Ishikawa (cell line): Measurements from ENCODE around the gene MYO7A.

Source experiments
- CEBPB ChIP-seq: IDR thresholded peaks from 2 replicates; pipeline ENCODE4 v1.6.1; 2012
- CREB1 ChIP-seq: IDR thresholded peaks from 2 replicates; pipeline ENCODE4 v1.6.1; 2012; ENCODE audit warnings: low read depth
- EP300 ChIP-seq: IDR thresholded peaks from 2 replicates; pipeline ENCODE4 v1.6.1; 2012; ENCODE audit warnings: borderline replicate concordance
- FOXM1 ChIP-seq: IDR thresholded peaks from 2 replicates; pipeline ENCODE4 v1.6.1; 2012; ENCODE audit warnings: low read depth, borderline replicate concordance
- MAX ChIP-seq: IDR thresholded peaks from 2 replicates; pipeline ENCODE4 v1.6.1; 2012
- REST ChIP-seq: IDR thresholded peaks from 2 replicates; pipeline ENCODE4 v1.6.1; 2012; ENCODE audit warnings: low read depth, mild to moderate bottlenecking
- TAF1 ChIP-seq: IDR thresholded peaks from 2 replicates; pipeline ENCODE4 v1.6.1; 2012; ENCODE audit warnings: low read depth, mild to moderate bottlenecking
- TCF12 ChIP-seq: IDR thresholded peaks from 2 replicates; pipeline ENCODE4 v1.6.1; 2012; ENCODE audit warnings: low read depth
- TEAD4 ChIP-seq: IDR thresholded peaks from 2 replicates; pipeline ENCODE4 v1.6.1; 2012
- USF1 ChIP-seq: IDR thresholded peaks from 2 replicates; pipeline ENCODE4 v1.6.1; 2012
- YY1 ChIP-seq: IDR thresholded peaks from 2 replicates; pipeline ENCODE4 v1.6.1; 2012; ENCODE audit warnings: low read depth
- ZBTB7A ChIP-seq: IDR thresholded peaks from 2 replicates; pipeline ENCODE4 v1.6.1; 2012; ENCODE audit warnings: low read depth

GRCh38 chr11:77150836-77151235 lies 22.8 kb downstream of the MYO7A start:
- TF ChIP-seq CREB1 = no peak
- TF ChIP-seq MAX = no peak
- TF ChIP-seq YY1 = no peak
- no peak for TF ChIP-seq CEBPB
- TF ChIP-seq FOXM1 = no peak
- TF ChIP-seq REST = no peak
- TF ChIP-seq TAF1 = no peak
- TF ChIP-seq TEAD4 = no peak
- TF ChIP-seq TCF12 = no peak
- no peak for TF ChIP-seq EP300
- TF ChIP-seq ZBTB7A = no peak
- no peak for TF ChIP-seq USF1
